GM12864 (cell line): ENCODE data around the gene GSTO2.

Experiments used
- DNase-seq: peaks from one replicate; pipeline ENCODE4 v3.0.0-alpha.2; 2011; ENCODE audit warnings: low read depth
- H3K4me3 ChIP-seq: 2 replicates; pipeline ENCODE4 v1.5.1; 2011; ENCODE audit warnings: mild to moderate bottlenecking, low read depth, low read length, control low read depth
- CTCF ChIP-seq: IDR thresholded peaks from 2 replicates; pipeline ENCODE4 v1.5.1; 2011; ENCODE audit warnings: low read depth, mild to moderate bottlenecking, moderate library complexity, low read length, control low read depth, inconsistent platforms; ENCODE audit errors: missing control alignments

GSTO2 gene

GRCh38 chr10:104258209-104258608, 10.8 kb upstream of the GSTO2 start:
- no peak for TF ChIP-seq CTCF
- no peak for DNase-seq
- no peak overlapping the region for H3K4me3 ChIP-seq

- no peak overlapping the region for H3K4me3 ChIP-seq
- no peak for DNase-seq
Measured at GRCh38 chr10:104259456-104259855, 9.5 kb upstream of the GSTO2 start.

GRCh38 chr10:104259999-104260774, 8.8 kb upstream of the GSTO2 start:
- no peak overlapping the region for H3K4me3 ChIP-seq
- TF ChIP-seq CTCF: no peak
- no peak for DNase-seq

More at GRCh38 chr10:104259456-104259855, 9.5 kb upstream of the GSTO2 start:
- TF ChIP-seq CTCF: no peak

- no peak overlapping the region for H3K4me3 ChIP-seq
- no peak for DNase-seq
- TF ChIP-seq CTCF: no peak
Measured at GRCh38 chr10:104260775-104261115, 8.2 kb upstream of the GSTO2 start.

GRCh38 chr10:104262055-104262454, 6.9 kb upstream of the GSTO2 start:
- no peak for TF ChIP-seq CTCF
- H3K4me3 ChIP-seq: no peak overlapping the region
- DNase-seq: no peak

GRCh38 chr10:104264783-104265182, 4.2 kb upstream of the GSTO2 start:
- DNase-seq: no peak
- H3K4me3 ChIP-seq: no peak overlapping the region
- TF ChIP-seq CTCF: no peak

GRCh38 chr10:104267721-104268404, 1.1 kb upstream of the GSTO2 start:
- DNase-seq: no peak
- H3K4me3 ChIP-seq: peak overlapping the region; percentile 77
- no peak for TF ChIP-seq CTCF
